ENCODE measurements around the gene BTBD16.

DNA sequence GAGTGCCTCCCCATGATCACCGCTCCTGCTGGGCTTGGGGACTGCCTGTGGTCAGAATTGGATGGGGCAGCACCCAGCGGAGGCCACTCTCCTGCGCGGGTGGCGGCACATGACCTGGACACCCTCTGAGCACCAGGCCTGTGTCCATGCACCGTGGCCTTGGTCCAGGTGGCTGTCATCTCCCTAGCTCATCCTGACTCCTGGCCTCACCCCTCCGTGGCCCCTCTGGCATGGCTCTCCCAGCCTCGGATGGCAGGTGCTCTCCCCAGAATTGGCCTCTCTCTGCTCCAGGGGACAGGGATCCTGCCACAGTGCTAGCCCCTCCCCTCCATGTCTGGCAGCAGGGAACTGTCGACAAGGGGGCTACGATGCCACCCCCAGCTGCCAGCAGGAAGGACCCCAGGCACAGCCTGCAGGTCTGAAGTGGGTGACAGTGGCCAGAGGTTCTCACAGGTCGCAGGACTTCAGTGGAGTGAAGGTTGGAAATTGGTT, 37.2 kb upstream of the BTBD16 start:
- TF ChIP-seq, protein P1, sequence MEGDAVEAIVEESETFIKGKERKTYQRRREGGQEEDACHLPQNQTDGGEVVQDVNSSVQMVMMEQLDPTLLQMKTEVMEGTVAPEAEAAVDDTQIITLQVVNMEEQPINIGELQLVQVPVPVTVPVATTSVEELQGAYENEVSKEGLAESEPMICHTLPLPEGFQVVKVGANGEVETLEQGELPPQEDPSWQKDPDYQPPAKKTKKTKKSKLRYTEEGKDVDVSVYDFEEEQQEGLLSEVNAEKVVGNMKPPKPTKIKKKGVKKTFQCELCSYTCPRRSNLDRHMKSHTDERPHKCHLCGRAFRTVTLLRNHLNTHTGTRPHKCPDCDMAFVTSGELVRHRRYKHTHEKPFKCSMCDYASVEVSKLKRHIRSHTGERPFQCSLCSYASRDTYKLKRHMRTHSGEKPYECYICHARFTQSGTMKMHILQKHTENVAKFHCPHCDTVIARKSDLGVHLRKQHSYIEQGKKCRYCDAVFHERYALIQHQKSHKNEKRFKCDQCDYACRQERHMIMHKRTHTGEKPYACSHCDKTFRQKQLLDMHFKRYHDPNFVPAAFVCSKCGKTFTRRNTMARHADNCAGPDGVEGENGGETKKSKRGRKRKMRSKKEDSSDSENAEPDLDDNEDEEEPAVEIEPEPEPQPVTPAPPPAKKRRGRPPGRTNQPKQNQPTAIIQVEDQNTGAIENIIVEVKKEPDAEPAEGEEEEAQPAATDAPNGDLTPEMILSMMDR (IDR thresholded peaks at IDR 0.05) = no peak
- TF ChIP-seq POLR2A (IDR thresholded peaks at IDR 0.05) = no peak
